NT2/D1 (cell line): ENCODE measurements around the gene SFSWAP.

Experiments
- DNase-seq: peaks from one replicate; pipeline ENCODE4 v3.0.0-alpha.2; 2011; ENCODE audit warnings: low read depth, low spot score
- H3K27me3 ChIP-seq: 2 replicates; pipeline ENCODE4 v1.6.0; 2011; ENCODE audit warnings: mild to moderate bottlenecking; ENCODE audit not compliant: insufficient read length, insufficient read depth
- H3K36me3 ChIP-seq: 2 replicates; pipeline ENCODE4 v1.6.1; 2011; ENCODE audit warnings: mild to moderate bottlenecking, low read length, mixed read lengths; ENCODE audit not compliant: insufficient read depth, insufficient read length
- H3K4me1 ChIP-seq: 2 replicates; pipeline ENCODE4 v1.5.1; 2011; ENCODE audit not compliant: insufficient read depth, insufficient read length
- H3K4me3 ChIP-seq: 2 replicates; pipeline ENCODE4 v1.5.1; 2011; ENCODE audit warnings: low read depth; ENCODE audit not compliant: insufficient read length
- H3K9ac ChIP-seq: 2 replicates; pipeline ENCODE4 v1.6.0; 2011; ENCODE audit warnings: low read depth; ENCODE audit not compliant: insufficient read length
- H3K9me3 ChIP-seq: 2 replicates; pipeline ENCODE4 v1.5.1; 2011; ENCODE audit warnings: mild to moderate bottlenecking, low read length; ENCODE audit not compliant: insufficient read depth
- SUZ12 ChIP-seq: IDR thresholded peaks from 2 replicates; pipeline ENCODE4 v1.6.1; 2011; ENCODE audit not compliant: insufficient read length, insufficient read depth; ENCODE audit errors: extremely low read depth
- YY1 ChIP-seq: IDR thresholded peaks from 2 replicates; pipeline ENCODE4 v1.6.1; 2011; ENCODE audit not compliant: insufficient read length, insufficient read depth
- ZNF274 ChIP-seq: IDR thresholded peaks from 2 replicates; pipeline ENCODE4 v1.6.1; 2011; ENCODE audit warnings: mild to moderate bottlenecking, low read depth, low read length

The SFSWAP gene

DNA sequence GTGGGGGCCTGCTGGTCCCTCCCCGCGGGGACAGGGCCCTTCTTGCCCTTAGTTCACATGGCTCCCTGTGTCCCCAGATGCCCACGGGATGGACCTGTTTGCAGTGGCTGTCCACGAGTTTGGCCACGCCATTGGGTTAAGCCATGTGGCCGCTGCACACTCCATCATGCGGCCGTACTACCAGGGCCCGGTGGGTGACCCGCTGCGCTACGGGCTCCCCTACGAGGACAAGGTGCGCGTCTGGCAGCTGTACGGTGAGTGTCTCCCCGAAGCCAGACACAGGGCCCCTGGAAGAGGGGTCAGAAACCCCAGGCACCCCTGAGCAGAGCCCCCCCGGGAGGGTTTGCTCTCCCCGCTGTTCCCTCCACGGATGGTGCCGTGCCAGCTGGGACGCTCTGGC is 130.7 kb downstream of the SFSWAP start:
- peaks cover 8% of the 10 kb centered on the region for H3K4me1 ChIP-seq
- DNase-seq = no peak
- no peak overlapping the region for H3K9ac ChIP-seq
- TF ChIP-seq SUZ12 (no peak), ZNF274 (no peak), YY1 (no peak)
- no peaks in the 10 kb centered on the region for H3K27me3 ChIP-seq
- no peak overlapping the region for H3K4me3 ChIP-seq
- no peaks in the 10 kb centered on the region for H3K9me3 ChIP-seq
- peaks cover 56% of the 10 kb centered on the region for H3K36me3 ChIP-seq

- Histone ChIP-seq H3K9me3 (no peaks in the 10 kb centered on the region), H3K4me3 (no peak overlapping the region), H3K27me3 (no peaks in the 10 kb centered on the region), H3K9ac (no peak overlapping the region), H3K36me3 (peaks cover 60% of the 10 kb centered on the region), H3K4me1 (peaks cover 2% of the 10 kb centered on the region)
- TF ChIP-seq ZNF274 = no peak
- DNase-seq = no peak
Measured at GRCh38 chr12:131842169-131842568, 131.3 kb downstream of the SFSWAP start.

DNA sequence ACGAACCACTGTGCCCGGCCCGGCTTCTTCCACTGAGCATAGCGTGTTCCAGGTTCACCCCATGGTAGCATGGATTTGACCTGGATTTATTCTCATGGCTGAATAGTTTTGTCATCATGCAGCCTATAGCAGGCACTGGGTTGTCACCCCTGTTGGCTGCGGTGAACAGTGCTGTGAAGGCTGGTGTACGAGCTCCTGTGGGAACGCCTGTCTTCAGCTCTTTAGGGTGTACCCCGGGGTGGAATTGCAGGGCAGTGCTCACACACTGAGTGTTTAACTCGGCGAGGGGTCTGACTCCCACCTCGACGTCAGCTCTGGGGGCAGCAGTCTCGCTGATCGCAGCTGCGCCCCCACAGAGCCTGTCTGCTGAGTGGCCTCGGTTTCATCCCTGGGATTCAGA is 132.6 kb downstream of the SFSWAP start:
- Histone ChIP-seq H3K9me3 (no peaks in the 10 kb centered on the region), H3K9ac (no peak overlapping the region), H3K4me1 (no peaks in the 10 kb centered on the region), H3K27me3 (no peaks in the 10 kb centered on the region), H3K4me3 (no peak overlapping the region), H3K36me3 (peaks cover 67% of the 10 kb centered on the region)
- DNase-seq = no peak
- TF ChIP-seq YY1 = no peak
- TF ChIP-seq ZNF274 = no peak
- TF ChIP-seq SUZ12 = no peak

DNA sequence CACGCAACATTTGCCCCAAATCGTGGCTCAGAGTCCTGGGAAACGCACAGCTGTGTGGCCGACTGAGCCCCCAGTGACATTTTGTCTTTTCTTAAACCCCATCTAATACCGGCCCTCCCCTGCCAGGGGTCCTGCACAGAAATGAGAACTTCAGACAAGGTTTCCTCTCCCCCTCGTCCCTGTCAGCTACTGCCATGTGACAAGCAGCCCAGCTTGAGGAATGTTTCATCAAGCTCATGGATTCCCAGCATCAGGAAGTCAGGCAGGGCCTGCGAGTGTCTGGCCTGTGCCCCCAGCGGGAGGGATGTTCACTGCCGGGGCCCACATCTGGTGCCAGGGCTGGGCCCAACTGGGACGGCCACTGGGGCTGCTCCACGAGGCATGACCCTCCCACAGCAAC is 133.2 kb downstream of the SFSWAP start:
- Histone ChIP-seq H3K9ac (no peak overlapping the region), H3K36me3 (peaks cover 67% of the 10 kb centered on the region), H3K4me3 (no peak overlapping the region), H3K9me3 (no peaks in the 10 kb centered on the region), H3K4me1 (no peaks in the 10 kb centered on the region), H3K27me3 (no peaks in the 10 kb centered on the region)
- TF ChIP-seq SUZ12 = no peak
- TF ChIP-seq YY1 = no peak
- TF ChIP-seq ZNF274 = no peak
- no peak for DNase-seq

GRCh38 chr12:131844656-131845055 is 133.8 kb downstream of the SFSWAP start:
- Histone ChIP-seq H3K4me3 (no peak overlapping the region), H3K4me1 (no peaks in the 10 kb centered on the region), H3K9ac (no peak overlapping the region), H3K9me3 (no peaks in the 10 kb centered on the region), H3K36me3 (peaks cover 70% of the 10 kb centered on the region), H3K27me3 (no peaks in the 10 kb centered on the region)
- DNase-seq = no peak
- TF ChIP-seq YY1 (no peak), SUZ12 (no peak), ZNF274 (no peak)

GRCh38 chr12:131845121-131845520 is 134.2 kb downstream of the SFSWAP start:
- Histone ChIP-seq H3K9me3 (no peaks in the 10 kb centered on the region), H3K4me1 (no peaks in the 10 kb centered on the region), H3K36me3 (peaks cover 71% of the 10 kb centered on the region), H3K4me3 (no peak overlapping the region), H3K9ac (no peak overlapping the region), H3K27me3 (no peaks in the 10 kb centered on the region)
- TF ChIP-seq SUZ12 (no peak), ZNF274 (no peak), YY1 (no peak)
- DNase-seq = no peak

DNA sequence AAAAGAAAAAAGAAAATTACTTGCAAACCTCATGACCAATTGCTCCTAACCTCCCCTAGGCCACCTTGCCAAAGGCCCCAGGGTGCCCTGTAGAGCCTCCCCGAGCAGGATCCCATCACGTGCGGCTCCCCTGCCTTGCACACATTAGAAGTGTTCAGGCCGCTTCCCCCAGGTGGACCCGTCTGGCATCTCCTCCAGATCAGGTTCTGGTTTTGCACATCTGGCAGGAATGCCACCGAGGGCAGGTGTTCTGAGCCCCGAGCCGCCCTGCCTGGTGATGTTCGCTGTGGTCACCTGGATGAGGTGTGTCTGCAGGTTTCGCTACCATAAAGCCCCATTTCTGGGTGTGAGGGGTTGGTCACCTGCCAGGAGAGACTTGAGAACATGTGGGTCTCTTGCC is 136.6 kb downstream of the SFSWAP start:
- H3K9ac ChIP-seq = no peak overlapping the region
- H3K27me3 ChIP-seq = no peaks in the 10 kb centered on the region
- TF ChIP-seq YY1 (no peak), ZNF274 (no peak), SUZ12 (no peak)
- DNase-seq = no peak
- no peaks in the 10 kb centered on the region for H3K9me3 ChIP-seq
- H3K4me1 ChIP-seq = no peaks in the 10 kb centered on the region
- H3K36me3 ChIP-seq = peaks cover 66% of the 10 kb centered on the region
- H3K4me3 ChIP-seq = no peak overlapping the region

DNA sequence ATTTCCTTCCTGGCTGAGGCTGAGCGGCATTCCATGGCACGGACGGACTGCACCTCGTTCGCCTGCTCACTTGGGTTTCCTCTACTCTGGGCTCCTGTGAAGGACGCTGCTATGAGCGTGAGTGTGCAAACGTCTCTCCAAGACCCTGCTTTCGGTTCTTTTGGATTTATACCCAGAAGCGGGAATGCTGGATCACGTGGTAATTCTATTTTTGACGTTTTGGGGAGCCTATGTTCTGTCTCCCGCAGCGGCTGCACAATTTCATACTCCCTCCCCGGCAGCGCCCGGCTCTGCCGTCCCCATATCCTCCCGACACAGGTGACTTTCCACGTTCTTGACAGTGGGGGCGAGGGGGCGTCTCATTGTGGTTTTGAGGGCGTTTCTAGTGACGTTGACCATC is 137.9 kb downstream of the SFSWAP start:
- no peak for DNase-seq
- TF ChIP-seq YY1 (no peak), ZNF274 (no peak), SUZ12 (no peak)
- H3K4me1 ChIP-seq = peaks cover 3% of the 10 kb centered on the region
- H3K9me3 ChIP-seq = no peaks in the 10 kb centered on the region
- peaks cover 61% of the 10 kb centered on the region for H3K36me3 ChIP-seq
- H3K9ac ChIP-seq = no peak overlapping the region
- H3K27me3 ChIP-seq = no peaks in the 10 kb centered on the region
- no peak overlapping the region for H3K4me3 ChIP-seq
